HEK293T (cell line): ENCODE data around the gene ARF6.

Experiments used
- CTCF ChIA-PET: fragments of 350-600 bp; formaldehyde crosslinking; extraction: SDS; loops from one replicate; lab custom pipeline; 2021; ENCODE audit warnings: antibody characterized with exemption, inconsistent platforms; lab: Yijun Ruan, JAX
- POLR2A ChIA-PET: fragments of 350-600 bp; formaldehyde crosslinking; extraction: SDS; loops from one replicate; lab custom pipeline; 2020; ENCODE audit warnings: antibody characterized with exemption, inconsistent platforms; lab: Yijun Ruan, JAX
- DNase-seq: peaks from one replicate; pipeline ENCODE4 v3.0.0; 2012; ENCODE audit warnings: mixed read lengths; ENCODE audit errors: extremely low spot score
- ARNT ChIP-seq: fragments of 450-650 bp; IDR thresholded peaks from 2 replicates; pipeline ENCODE4 v1.6.1; 2017; ENCODE audit warnings: mild to moderate bottlenecking
- BHLHE40 ChIP-seq: fragments of 450-650 bp; IDR thresholded peaks from 2 replicates; pipeline ENCODE4 v1.6.1; 2016; ENCODE audit warnings: mild to moderate bottlenecking, moderate library complexity, borderline replicate concordance
- CTBP1 ChIP-seq: fragments of 450-650 bp; IDR thresholded peaks from 2 replicates; pipeline ENCODE4 v1.6.1; 2016; ENCODE audit warnings: borderline replicate concordance
- ELF4 ChIP-seq: fragments of 450-650 bp; IDR thresholded peaks from 2 replicates; pipeline ENCODE4 v1.6.1; 2017; ENCODE audit warnings: antibody characterized with exemption
- FOXA1 ChIP-seq: fragments of 450-650 bp; IDR thresholded peaks from 2 replicates; pipeline ENCODE4 v1.6.1; 2016; ENCODE audit warnings: mild to moderate bottlenecking
- FOXK2 ChIP-seq: fragments of 450-650 bp; IDR thresholded peaks from 2 replicates; pipeline ENCODE4 v1.6.1; 2016; ENCODE audit warnings: mild to moderate bottlenecking
- FOXM1 ChIP-seq: fragments of 450-650 bp; IDR thresholded peaks from 2 replicates; pipeline ENCODE4 v1.6.1; 2017; ENCODE audit warnings: mild to moderate bottlenecking, borderline replicate concordance
- HDGF ChIP-seq: fragments of 450-650 bp; IDR thresholded peaks from 2 replicates; pipeline ENCODE4 v1.6.1; 2017; ENCODE audit warnings: antibody characterized with exemption, borderline replicate concordance
- L3MBTL2 ChIP-seq: fragments of 450-650 bp; conservative IDR thresholded peaks from 2 replicates; pipeline ENCODE4 v1.6.1; 2016; ENCODE audit warnings: mild to moderate bottlenecking
- LEF1 ChIP-seq: fragments of 450-650 bp; IDR thresholded peaks from 2 replicates; pipeline ENCODE4 v1.6.1; 2017; ENCODE audit warnings: mild to moderate bottlenecking, borderline replicate concordance
- NFRKB ChIP-seq: fragments of 450-650 bp; IDR thresholded peaks from 2 replicates; pipeline ENCODE4 v1.6.1; 2016; ENCODE audit warnings: mild to moderate bottlenecking, moderate library complexity
- SP1 ChIP-seq: fragments of 450-650 bp; IDR thresholded peaks from 2 replicates; pipeline ENCODE4 v1.6.1; 2017
- SUZ12 ChIP-seq: fragments of 450-650 bp; IDR thresholded peaks from 2 replicates; pipeline ENCODE4 v1.6.1; 2016; ENCODE audit warnings: mild to moderate bottlenecking
- TARDBP ChIP-seq: fragments of 450-650 bp; IDR thresholded peaks from 2 replicates; pipeline ENCODE4 v1.6.1; 2016
- ZNF384 ChIP-seq: fragments of 450-650 bp; IDR thresholded peaks from 2 replicates; pipeline ENCODE4 v1.6.1; 2016
- TF ChIP-seq, protein P1 (sequence below): fragments of 450-650 bp; IDR thresholded peaks from 2 replicates; pipeline ENCODE4 v1.6.1; 2016

ARF6 gene

DNA sequence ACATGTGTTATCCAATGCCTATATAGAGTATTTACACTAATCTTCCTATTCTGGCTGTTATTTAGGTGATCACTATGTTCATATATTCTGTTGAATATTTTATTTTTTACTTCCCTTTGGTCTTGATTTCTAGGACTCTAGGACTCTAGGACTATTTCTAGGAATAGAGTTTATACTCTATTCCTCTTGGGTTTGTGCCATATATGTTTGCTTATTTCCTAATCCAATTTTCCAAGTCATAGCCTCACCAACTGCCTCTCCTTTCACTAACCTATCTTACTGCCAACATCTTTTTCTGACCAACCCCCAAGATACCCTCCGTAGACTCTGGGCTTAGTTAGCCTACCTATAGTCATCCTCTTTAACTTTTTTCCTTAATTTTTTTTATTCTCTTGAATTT, 28.5 kb downstream of the ARF6 start:
- ChIA-PET CTCF (no interaction called here), POLR2A (no interaction called here)
- DNase-seq, result no peak
- TF ChIP-seq SUZ12 (no peak), L3MBTL2 (no peak), FOXA1 (no peak), TARDBP (no peak), LEF1 (no peak), HDGF (no peak), FOXM1 (no peak), ZNF384 (no peak), FOXK2 (no peak), NFRKB (no peak), ELF4 (no peak), SP1 (no peak), CTBP1 (no peak)
- TF ChIP-seq, protein P1, sequence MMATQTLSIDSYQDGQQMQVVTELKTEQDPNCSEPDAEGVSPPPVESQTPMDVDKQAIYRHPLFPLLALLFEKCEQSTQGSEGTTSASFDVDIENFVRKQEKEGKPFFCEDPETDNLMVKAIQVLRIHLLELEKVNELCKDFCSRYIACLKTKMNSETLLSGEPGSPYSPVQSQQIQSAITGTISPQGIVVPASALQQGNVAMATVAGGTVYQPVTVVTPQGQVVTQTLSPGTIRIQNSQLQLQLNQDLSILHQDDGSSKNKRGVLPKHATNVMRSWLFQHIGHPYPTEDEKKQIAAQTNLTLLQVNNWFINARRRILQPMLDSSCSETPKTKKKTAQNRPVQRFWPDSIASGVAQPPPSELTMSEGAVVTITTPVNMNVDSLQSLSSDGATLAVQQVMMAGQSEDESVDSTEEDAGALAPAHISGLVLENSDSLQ, result no peak

DNA sequence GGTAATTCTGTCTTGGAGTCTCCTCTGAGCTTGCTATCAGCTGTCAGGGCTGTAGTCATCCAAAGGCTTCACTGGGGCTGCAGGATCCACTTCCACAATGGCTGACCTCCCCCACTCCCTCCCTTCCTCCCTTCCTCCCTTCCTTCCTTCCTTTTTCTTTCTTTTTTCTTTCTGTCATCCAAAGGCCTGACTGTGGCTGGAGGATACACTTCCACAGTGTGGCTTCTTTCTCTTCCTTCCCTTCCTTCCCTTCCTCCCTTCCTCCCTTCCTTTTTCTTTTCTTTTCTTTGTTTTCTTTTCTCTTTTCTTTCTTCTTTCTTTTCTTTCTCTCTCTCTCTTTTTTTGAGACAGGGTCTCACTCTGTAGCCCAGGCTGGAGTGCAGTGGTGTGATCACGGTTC, 30.6 kb downstream of the ARF6 start:
- DNase-seq, result no peak
- TF ChIP-seq L3MBTL2, result no peak
- POLR2A ChIA-PET, result interaction anchor here (0.6 kb wide), 1 partner anchor 12 kb away, joined by 3 read pairs; no protein-coding TSS in a partner anchor
- CTCF ChIA-PET, result no interaction called here

DNA sequence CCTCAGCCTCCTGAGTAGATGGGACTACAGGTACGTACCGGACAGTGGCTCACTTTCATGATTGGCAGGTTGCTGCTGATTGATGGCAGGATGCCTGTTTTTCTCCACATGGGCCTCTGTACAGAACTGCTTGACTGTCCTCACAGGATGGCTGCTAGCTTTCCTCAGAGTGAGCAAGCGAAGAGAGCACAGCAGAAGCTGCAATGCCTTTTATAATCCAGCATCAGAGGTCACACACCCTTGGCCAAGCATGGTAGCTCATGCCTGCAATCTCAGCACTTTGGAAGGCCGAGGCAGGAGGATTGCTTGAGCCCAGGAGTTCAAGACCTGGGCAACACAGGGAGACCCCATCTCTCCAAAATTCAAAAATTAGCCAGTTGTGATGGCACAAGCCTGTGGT, 31.0 kb downstream of the ARF6 start:
- ChIA-PET POLR2A (no interaction called here), CTCF (interaction anchor here (0.6 kb wide), 2 partner anchors 216 to 247 kb away, joined by 3 to 8 read pairs; no protein-coding TSS in a partner anchor)
- TF ChIP-seq NFRKB (no peak), TARDBP (no peak), FOXA1 (no peak), FOXM1 (no peak), SUZ12 (no peak), ELF4 (no peak), CTBP1 (no peak), FOXK2 (no peak), HDGF (no peak), L3MBTL2 (no peak), BHLHE40 (no peak), SP1 (no peak)
- TF ChIP-seq, protein P1, result no peak
- DNase-seq, result no peak

DNA sequence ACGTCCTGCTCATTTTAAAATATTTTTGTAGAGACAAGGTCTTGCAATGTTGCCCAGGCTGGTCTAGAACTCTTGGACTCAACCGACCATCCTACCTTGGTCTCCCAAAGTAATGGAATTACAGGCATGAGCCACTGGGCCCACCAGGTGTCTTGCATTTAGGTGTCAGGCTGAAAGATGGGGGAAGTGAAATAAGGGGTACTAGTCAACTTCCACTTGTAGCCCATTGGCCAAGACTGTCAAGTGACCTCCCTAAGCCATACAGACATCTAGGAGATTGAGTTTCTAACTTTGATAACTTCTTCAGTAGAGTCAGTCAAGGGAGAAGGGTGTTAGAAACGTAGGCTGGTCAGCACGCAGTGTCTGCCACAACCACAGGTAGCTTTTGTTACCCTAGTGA, 32.0 kb downstream of the ARF6 start:
- POLR2A ChIA-PET, result no interaction called here
- CTCF ChIA-PET, result no interaction called here

DNA sequence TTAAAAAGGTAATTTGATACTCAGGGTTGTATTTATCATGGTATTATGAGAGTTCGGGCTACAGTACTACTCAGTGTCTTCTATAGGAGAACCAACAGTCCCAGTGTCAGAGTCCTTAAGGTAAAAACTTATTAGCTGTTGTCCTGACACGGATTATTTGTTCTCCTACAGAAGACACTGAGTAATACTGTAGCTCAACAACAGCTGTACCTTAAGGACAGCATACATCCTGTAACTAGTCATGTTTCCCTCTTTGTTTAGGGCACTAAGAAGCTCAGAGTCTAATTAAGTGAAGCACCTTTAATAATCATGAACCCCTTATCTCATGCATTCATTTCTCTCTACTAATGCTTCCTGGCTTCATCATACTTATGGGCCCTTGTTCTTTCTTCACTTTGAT, 33.9 kb downstream of the ARF6 start:
- no peak for TF ChIP-seq ARNT
- no peak for TF ChIP-seq FOXM1
- no peak for TF ChIP-seq L3MBTL2
- TF ChIP-seq ELF4, result no peak
- no peak for TF ChIP-seq FOXA1
- TF ChIP-seq SUZ12, result no peak
- TF ChIP-seq CTBP1, result no peak
- TF ChIP-seq LEF1, result no peak
- no peak for TF ChIP-seq NFRKB
- POLR2A ChIA-PET, result no interaction called here
- CTCF ChIA-PET, result interaction anchor here (0.7 kb wide), 1 partner anchor 56 kb away, joined by 7 read pairs; no protein-coding TSS in a partner anchor
- DNase-seq, result no peak

More for the DNA sequence above, 32.0 kb downstream of the ARF6 start:
- no peak for DNase-seq
- TF ChIP-seq FOXM1 (no peak), BHLHE40 (no peak), ELF4 (no peak), ZNF384 (no peak), L3MBTL2 (no peak), FOXK2 (no peak), SUZ12 (no peak), TARDBP (no peak)
- TF ChIP-seq, protein P1, result no peak

DNA sequence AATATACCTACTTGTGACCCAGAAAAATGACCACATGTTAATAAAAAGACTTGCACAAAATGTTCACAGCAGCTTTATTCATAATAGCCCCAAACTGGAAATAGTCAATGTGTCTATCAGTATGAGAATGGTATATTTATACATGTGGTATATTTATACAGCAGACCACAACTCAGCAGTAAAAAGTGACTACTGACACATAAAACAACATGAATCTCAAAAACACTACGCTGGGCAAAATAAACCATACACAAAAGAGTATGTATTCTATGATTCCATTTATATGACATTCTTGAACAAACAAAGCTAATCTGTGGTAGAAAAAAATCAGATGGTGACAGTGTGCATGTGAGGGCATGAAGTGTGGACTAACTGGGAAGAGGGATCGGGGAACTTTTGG, 35.1 kb downstream of the ARF6 start:
- ChIA-PET CTCF (interaction anchor here (0.9 kb wide), 1 partner anchor 66 kb away, joined by 3 read pairs; no protein-coding TSS in a partner anchor), POLR2A (no interaction called here)
- TF ChIP-seq, protein P1, result no peak
- DNase-seq, result no peak

DNA sequence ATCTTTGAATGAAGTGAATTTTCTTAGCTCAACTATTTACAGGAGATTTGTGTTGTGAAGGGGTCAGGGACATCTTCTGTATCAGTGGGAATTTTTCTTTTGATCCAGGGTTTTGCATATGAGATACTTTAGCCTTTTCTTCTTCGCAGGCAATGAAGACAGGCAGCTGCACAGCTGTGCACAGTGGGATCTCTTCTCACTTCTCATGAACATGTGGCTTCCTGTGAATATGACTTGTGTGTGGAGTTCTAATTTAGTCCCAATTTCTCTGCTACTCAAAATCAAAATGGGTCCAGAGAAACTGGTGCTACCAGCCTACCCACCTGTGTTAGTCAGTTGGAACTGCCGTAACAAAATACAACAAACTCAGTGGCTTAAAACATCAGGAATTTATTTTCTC, 37.8 kb downstream of the ARF6 start:
- ChIA-PET CTCF (no interaction called here), POLR2A (no interaction called here)
- DNase-seq, result no peak
- TF ChIP-seq LEF1 (no peak), TARDBP (no peak), FOXK2 (no peak), SP1 (no peak), L3MBTL2 (no peak), CTBP1 (no peak), NFRKB (no peak), FOXA1 (no peak), ZNF384 (no peak), FOXM1 (no peak)
